Lower leg skin (tissue), 4 donors: Measurements from ENCODE around the gene ANKRD22. TPM values are rescaled to one million over a fixed set of nuclear protein-coding genes. Genes with fewer than 3 reads are reported as not detected.

ENCODE experiments used
- DNase-seq, 2 donors: peaks; one replicate each; pipeline ENCODE4 v3.0.0-alpha.2; 2019; ENCODE audit warnings: low spot score in 2 of 2
- H3K4me3 ChIP-seq: fragments of 200-600 bp; sonication (generic); 2 replicates; pipeline ENCODE4 v1.5.1; 2017; ENCODE audit warnings: mild to moderate bottlenecking, low read depth; ENCODE audit not compliant: poor library complexity, severe bottlenecking
- POLR2A ChIP-seq, 2 donors: fragments of 450-650 bp; IDR thresholded peaks; one replicate each; pipeline ENCODE4 v1.6.1; 2016 to 2017; ENCODE audit warnings: antibody characterized with exemption in 2 of 2, mild to moderate bottlenecking in 1 of 2, moderate library complexity in 1 of 2
- WGBS, 2 donors: methylation state at CpG; one replicate each; pipeline ENCODE4 v1.1.5; 2018; 5-methylcytosine and 5-hydroxymethylcytosine counted together
- intact Hi-C: fragments of 100-400 bp; cut with DNase I; formaldehyde crosslinking; loops from one replicate; pipeline ENCODE4 v1.15.0; 2023; ENCODE audit warnings: low total_unique reads
- total RNA-seq, 4 donors: library from RNA; depleted of rRNA; stranded (reverse); fragments of >200 nt; gene quantifications; one replicate each; pipeline ENCODE4 v1.1.0, GENCODE V29; 2016
- TF ChIP-seq, protein P1 (sequence below), 3 donors: fragments of 450-650 bp; IDR thresholded peaks; one replicate each; pipeline ENCODE4 v1.5.1; 2016; ENCODE audit warnings: antibody characterized with exemption in 3 of 3, mild to moderate bottlenecking in 3 of 3, moderate library complexity in 2 of 3

ANKRD22 gene
- total RNA-seq, 4 donors from 2014 or later, result 30.7 to 56.7 (median 35.4) TPM

DNA sequence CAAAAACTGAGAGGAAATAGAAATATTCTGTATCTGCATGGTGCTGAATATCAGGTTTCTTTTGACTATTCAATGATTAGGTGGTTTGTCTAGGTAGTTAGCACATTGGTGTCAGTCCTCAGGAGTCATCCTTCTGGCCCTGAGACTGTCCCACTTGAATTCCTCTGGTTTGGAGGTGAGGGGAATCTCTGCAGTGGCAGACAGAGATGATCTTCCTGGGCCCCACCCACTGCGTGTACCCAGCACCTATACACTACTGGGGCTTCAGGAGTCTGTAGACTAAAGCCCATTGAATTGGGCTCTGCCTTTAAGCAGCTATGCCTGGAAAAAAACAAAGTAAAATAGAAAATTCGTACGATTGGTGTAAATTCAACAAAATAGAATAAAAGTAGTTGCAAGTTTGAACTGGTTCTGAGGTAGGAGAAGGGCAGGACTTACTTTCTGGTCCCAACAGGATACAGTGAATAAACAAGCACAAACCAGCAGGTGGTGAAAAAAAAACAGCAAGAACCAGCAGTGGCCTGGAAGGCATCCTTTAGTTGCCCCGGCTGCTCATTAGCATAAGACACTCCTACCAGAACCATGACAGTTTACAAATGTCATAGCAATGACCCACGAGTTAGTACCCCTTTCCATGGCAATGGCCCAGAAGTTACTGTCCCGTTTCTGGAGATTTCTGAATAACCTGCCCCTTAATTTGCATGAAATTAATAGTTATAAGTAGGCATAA is 47.4 kb downstream of the ANKRD22 start:
- TF ChIP-seq, protein P1, sequence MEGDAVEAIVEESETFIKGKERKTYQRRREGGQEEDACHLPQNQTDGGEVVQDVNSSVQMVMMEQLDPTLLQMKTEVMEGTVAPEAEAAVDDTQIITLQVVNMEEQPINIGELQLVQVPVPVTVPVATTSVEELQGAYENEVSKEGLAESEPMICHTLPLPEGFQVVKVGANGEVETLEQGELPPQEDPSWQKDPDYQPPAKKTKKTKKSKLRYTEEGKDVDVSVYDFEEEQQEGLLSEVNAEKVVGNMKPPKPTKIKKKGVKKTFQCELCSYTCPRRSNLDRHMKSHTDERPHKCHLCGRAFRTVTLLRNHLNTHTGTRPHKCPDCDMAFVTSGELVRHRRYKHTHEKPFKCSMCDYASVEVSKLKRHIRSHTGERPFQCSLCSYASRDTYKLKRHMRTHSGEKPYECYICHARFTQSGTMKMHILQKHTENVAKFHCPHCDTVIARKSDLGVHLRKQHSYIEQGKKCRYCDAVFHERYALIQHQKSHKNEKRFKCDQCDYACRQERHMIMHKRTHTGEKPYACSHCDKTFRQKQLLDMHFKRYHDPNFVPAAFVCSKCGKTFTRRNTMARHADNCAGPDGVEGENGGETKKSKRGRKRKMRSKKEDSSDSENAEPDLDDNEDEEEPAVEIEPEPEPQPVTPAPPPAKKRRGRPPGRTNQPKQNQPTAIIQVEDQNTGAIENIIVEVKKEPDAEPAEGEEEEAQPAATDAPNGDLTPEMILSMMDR (IDR thresholded peaks at IDR 0.05), result no peak
- TF ChIP-seq POLR2A (IDR thresholded peaks at IDR 0.05), result no peak
- 34 to 35% methylated on average over 6 of the region's 6 CpGs for WGBS, 2 donors
- no peak overlapping the region for H3K4me3 ChIP-seq
- intact Hi-C loops, result no loop called here
- no peak for DNase-seq

DNA sequence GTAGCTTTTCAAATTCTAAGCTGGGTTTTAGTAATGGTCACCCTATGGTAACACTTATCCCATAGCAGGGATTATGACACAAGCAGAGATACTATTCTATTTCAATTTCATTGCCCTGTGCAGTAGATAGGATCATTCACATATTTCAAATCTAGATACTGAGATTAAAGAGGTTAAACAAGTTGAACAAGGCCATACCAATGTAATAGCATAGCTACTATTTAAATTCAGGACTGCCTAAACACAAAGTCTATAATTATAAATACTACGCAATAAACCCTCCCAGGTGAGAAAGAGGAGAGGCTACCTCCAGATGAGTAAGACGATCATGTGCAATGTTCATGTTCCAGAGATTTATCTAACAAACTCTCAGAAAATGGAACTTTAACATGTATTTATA is 48.0 kb downstream of the ANKRD22 start:
- no peak for TF ChIP-seq POLR2A (IDR thresholded peaks at IDR 0.05)
- TF ChIP-seq, protein P1 (IDR thresholded peaks at IDR 0.05), result no peak
- intact Hi-C loops, result no loop called here
- DNase-seq, result no peak
- H3K4me3 ChIP-seq, result no peak overlapping the region
- WGBS, 2 donors, result 63 to 65% methylated on average over 2 of the region's 2 CpGs

DNA sequence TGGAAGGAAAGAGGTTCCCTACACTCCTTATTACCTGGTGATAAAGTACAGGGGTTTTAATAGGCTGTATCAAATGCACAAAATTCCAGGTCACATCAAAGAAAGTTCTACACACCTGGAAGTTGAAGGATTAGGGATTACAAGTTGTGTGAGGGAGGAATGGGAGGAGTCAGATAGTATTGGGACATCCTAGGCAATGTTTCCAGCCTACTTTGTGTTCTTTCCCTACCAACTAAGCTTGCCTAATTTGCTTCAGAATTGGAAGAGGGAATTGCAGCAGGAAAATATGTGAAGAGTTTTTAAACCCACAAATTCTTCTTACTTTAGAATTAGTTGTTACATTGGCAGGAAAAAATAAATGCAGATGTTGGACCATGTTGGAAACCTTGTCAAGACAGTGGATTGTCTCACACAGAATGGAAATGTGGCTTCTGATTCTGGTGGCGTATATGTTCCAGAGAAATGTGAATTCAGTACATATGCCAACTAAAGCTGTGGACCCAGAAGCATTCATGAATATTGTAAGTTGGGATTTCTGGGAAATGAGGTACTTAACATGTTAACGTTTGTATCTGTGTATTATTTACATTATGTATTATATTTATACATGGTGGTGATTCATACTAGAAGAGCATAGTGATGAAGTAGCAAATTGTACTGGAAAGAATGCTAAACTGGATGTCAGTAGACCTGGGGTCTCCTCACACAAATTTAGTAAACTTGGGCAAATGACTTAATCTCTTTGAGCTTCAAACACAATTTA is 48.9 kb downstream of the ANKRD22 start, which contains the start of gene LIPM:
LIPM (plus strand) TSS at position 208 of the 763 bp plus-strand sequence; CDS start at position 375, 167 bp downstream.
- H3K4me3 ChIP-seq, result no peak within 1 kb of the TSS
- no peak for DNase-seq
- intact Hi-C loops, result no loop called here
- no peak for TF ChIP-seq POLR2A (IDR thresholded peaks at IDR 0.05)
- TF ChIP-seq, protein P1 (IDR thresholded peaks at IDR 0.05), result no peak
- WGBS, 2 donors, result 69 to 73% methylated on average over 2 of the region's 2 CpGs

DNA sequence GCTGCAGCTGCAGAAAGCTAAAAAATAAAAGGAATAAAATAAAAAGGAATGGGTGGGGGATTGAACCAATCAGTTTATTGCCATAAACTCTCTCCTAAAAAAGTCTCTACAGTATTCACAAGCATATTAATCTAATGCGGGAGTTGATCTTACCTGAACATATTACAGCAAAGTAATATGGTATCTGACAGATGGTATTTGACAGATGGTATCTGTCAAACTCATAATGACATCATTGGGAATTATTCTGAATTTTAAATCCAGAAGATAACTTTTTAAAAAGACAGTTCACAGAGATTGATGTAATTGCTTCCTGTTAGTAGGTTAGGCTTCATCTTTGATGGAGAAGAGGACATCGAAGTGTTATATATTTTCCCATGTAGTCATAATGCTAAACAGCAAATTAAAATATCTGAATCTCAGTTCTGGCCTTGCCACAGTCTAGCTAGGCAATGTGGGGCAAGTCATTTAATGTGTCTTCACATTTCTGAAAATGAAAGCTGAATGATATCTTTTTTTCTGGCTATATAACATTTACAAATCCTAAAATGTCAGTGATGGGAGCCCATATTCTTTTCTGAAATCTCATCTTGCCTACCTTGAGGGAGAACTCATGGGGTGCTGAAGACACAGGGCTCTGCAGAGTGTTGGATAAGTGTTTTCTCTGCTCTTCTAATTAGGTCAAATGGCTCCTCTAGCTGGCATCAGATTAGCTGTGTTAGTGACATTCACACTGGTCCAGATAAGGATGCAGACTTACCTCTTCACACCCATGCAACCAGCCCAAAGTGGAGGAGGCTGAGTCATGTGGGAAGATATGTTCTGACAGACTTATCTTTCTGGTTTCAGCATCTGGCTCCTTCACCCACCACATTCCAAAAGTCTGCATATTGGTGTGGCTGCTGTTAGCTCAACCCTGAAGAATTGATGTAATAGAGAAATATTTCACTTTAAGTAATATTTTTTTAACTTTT is 51.2 kb downstream of the ANKRD22 start:
- no peak for DNase-seq
- WGBS, 2 donors, result 72 to 80% methylated on average over 2 of the region's 2 CpGs
- H3K4me3 ChIP-seq, result no peak overlapping the region
- intact Hi-C loops, result no loop called here
- TF ChIP-seq, protein P1 (IDR thresholded peaks at IDR 0.05), result no peak
- no peak for TF ChIP-seq POLR2A (IDR thresholded peaks at IDR 0.05)

DNA sequence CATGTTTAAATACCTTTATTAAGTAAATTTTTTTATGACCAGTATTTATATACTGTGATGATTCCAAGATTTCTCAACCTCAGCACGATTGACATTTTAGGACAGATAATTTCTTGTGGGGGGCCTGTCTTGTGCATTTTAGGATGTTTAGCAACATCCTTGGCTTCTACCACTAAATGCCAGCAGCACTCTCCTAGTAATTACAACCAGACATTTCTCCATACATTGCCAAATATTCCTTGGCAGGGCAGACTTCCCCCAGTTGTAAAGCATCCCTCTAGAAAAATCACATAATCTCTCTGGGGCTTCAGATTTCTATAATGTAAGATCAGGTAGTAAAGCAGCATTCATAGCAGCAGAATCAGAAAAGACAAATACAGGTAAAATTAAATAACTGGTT is 56.9 kb downstream of the ANKRD22 start:
- WGBS, 2 donors, result 21 to 25% methylated on average over 1 of the region's 1 CpG

More for the DNA sequence above, 56.9 kb downstream of the ANKRD22 start:
- DNase-seq, result no peak
- intact Hi-C loops, result no loop called here
- TF ChIP-seq POLR2A (IDR thresholded peaks at IDR 0.05), result no peak
- TF ChIP-seq, protein P1 (IDR thresholded peaks at IDR 0.05), result no peak
- H3K4me3 ChIP-seq, result no peak overlapping the region
